Liver (tissue), 9 donors: ENCODE data around the gene WSCD1. TPM values are rescaled to one million over a fixed set of nuclear protein-coding genes. Genes with fewer than 3 reads are reported as not detected.

Experiments used
- DNase-seq: peaks from one replicate; pipeline ENCODE4 v3.0.0-alpha.2; 2017; ENCODE audit warnings: low spot score
- H3K27ac ChIP-seq, 2 donors: one replicate each; pipeline ENCODE4 v1.7.0; 2013; ENCODE audit warnings: inconsistent platforms in 2 of 2, low read length in 2 of 2, control low read depth in 1 of 2, low read depth in 1 of 2, mild to moderate bottlenecking in 1 of 2
- H3K27me3 ChIP-seq, 4 donors: one replicate each; pipeline versions ENCODE4 v1.6.1 to v1.7.0; 2013; ENCODE audit warnings: low read length in 3 of 4, inconsistent platforms in 1 of 4, mild to moderate bottlenecking in 1 of 4, moderate library complexity in 1 of 4; ENCODE audit not compliant: control insufficient read depth in 4 of 4, insufficient read depth in 4 of 4
- H3K36me3 ChIP-seq, 4 donors: one replicate each; pipeline versions ENCODE4 v1.6.1 to v1.7.0; 2013; ENCODE audit warnings: low read length in 3 of 4, mild to moderate bottlenecking in 3 of 4, low read depth in 1 of 4, moderate library complexity in 1 of 4; ENCODE audit not compliant: control insufficient read depth in 4 of 4, insufficient read depth in 3 of 4
- H3K4me1 ChIP-seq, 4 donors: one replicate each; pipeline versions ENCODE4 v1.6.1 to v1.7.0; 2013; ENCODE audit warnings: low read length in 3 of 4, mild to moderate bottlenecking in 3 of 4, moderate library complexity in 1 of 4; ENCODE audit not compliant: control insufficient read depth in 4 of 4, insufficient read depth in 4 of 4
- H3K4me3 ChIP-seq, 3 donors: one replicate each; pipeline versions ENCODE4 v1.6.1 to v1.7.0; 2013; ENCODE audit warnings: low read length in 3 of 3, control low read depth in 1 of 3, low read depth in 1 of 3, mild to moderate bottlenecking in 1 of 3
- H3K9ac ChIP-seq, 2 donors: one replicate each; pipeline ENCODE4 v1.7.0; 2013; ENCODE audit warnings: low read length in 2 of 2, mild to moderate bottlenecking in 2 of 2, moderate library complexity in 2 of 2, control low read depth in 1 of 2, low read depth in 1 of 2
- H3K9me3 ChIP-seq, 4 donors: one replicate each; pipeline versions ENCODE4 v1.6.1 to v1.7.0; 2013; ENCODE audit warnings: low read length in 3 of 4; ENCODE audit not compliant: control insufficient read depth in 4 of 4
- ATF3 ChIP-seq: IDR thresholded peaks from 2 replicates; pipeline ENCODE4 v1.6.1; 2016; ENCODE audit warnings: antibody characterized with exemption
- CTCF ChIP-seq: fragments of 150-350 bp; IDR thresholded peaks from 2 replicates; pipeline ENCODE4 v1.5.1; 2017; ENCODE audit warnings: improper control_type of control experiment, low read depth, low read length; ENCODE audit not compliant: missing input control
- FOXA1 ChIP-seq: IDR thresholded peaks from 2 replicates; pipeline ENCODE4 v1.6.1; 2016; ENCODE audit warnings: antibody characterized with exemption
- GABPA ChIP-seq, 2 donors: IDR thresholded peaks in 1 of 2; conservative IDR thresholded peaks in 1 of 2; 2 replicates each; pipeline ENCODE4 v1.6.1; 2016; ENCODE audit warnings: antibody characterized with exemption in 2 of 2, mild to moderate bottlenecking in 1 of 2, moderate library complexity in 1 of 2
- HNF4A ChIP-seq, 2 donors: conservative IDR thresholded peaks; 2 replicates each; pipeline ENCODE4 v1.6.1; 2016; ENCODE audit warnings: antibody characterized with exemption in 2 of 2, mild to moderate bottlenecking in 2 of 2
- HNF4G ChIP-seq: IDR thresholded peaks from 2 replicates; pipeline ENCODE4 v1.6.1; 2016; ENCODE audit warnings: antibody characterized with exemption
- JUND ChIP-seq, 2 donors: IDR thresholded peaks; 2 replicates each; pipeline ENCODE4 v1.6.1; 2016; ENCODE audit warnings: antibody characterized with exemption in 2 of 2
- MAX ChIP-seq: IDR thresholded peaks from 2 replicates; pipeline ENCODE4 v1.6.1; 2016; ENCODE audit warnings: antibody characterized with exemption
- NR2F2 ChIP-seq: IDR thresholded peaks from 2 replicates; pipeline ENCODE4 v1.6.1; 2016; ENCODE audit warnings: antibody characterized with exemption
- REST ChIP-seq: IDR thresholded peaks from 2 replicates; pipeline ENCODE4 v1.6.1; 2016; ENCODE audit warnings: antibody characterized with exemption, mild to moderate bottlenecking
- RXRA ChIP-seq, 2 donors: IDR thresholded peaks; 2 replicates each; pipeline ENCODE4 v1.6.1; 2017 to 2018; ENCODE audit warnings: antibody characterized with exemption in 2 of 2, mild to moderate bottlenecking in 1 of 2
- TAF1 ChIP-seq: conservative IDR thresholded peaks from 2 replicates; pipeline ENCODE4 v1.6.1; 2016; ENCODE audit warnings: antibody characterized with exemption, mild to moderate bottlenecking
- YY1 ChIP-seq: IDR thresholded peaks from 2 replicates; pipeline ENCODE4 v1.6.1; 2016; ENCODE audit warnings: antibody characterized with exemption, mild to moderate bottlenecking
- ZBTB33 ChIP-seq: IDR thresholded peaks from 2 replicates; pipeline ENCODE4 v1.6.1; 2016; ENCODE audit warnings: antibody characterized with exemption
- WGBS: extraction: QIAGEN DNeasy Blood & Tissue Kit; methylation state at CpG from one replicate; pipeline ENCODE4 v1.1.7; 2013; 5-methylcytosine and 5-hydroxymethylcytosine counted together
- polyA plus RNA-seq, 2 donors: library from polyadenylated mRNA; stranded (reverse) in 1 of 2; unstranded in 1 of 2; fragments of 200-250 nt in 1 of 2; fragments of >200 nt in 1 of 2; fragmentation: Nextera tagmentation in 1 of 2; extraction: Ambion mirVana in 1 of 2; gene quantifications; one replicate each; pipeline versions ENCODE4 v1.2.1 to v1.2.3, GENCODE V29; 2013 to 2015
- total RNA-seq, 2 donors: library from RNA; depleted of rRNA; stranded (reverse); fragments of >200 nt; gene quantifications; one replicate each; pipeline ENCODE4 v1.2.3, GENCODE V29; 2014
- donor health status: healthy.
- donor health status: healthy.
- donor health status: healthy.
- donor health status: healthy.
- donor health status: healthy.

Gene WSCD1
- total and polyA plus RNA-seq, 4 donors: 0.10 to 3.8 (median 1.3) TPM

GRCh38 chr17:6040504-6040903 is 29.7 kb upstream of the WSCD1 start (continued):
- TF ChIP-seq RXRA (IDR thresholded peaks at IDR 0.05) (peak; percentile 12 to 78), JUND (IDR thresholded peaks at IDR 0.05) (no peak), HNF4G (no peak)

- H3K36me3 ChIP-seq: no peaks in the 10 kb centered on the region
- DNase-seq: peak; percentile 39
- no peak overlapping the region for H3K4me3 ChIP-seq
- no peaks in the 10 kb centered on the region for H3K27me3 ChIP-seq
- no peak overlapping the region for H3K9ac ChIP-seq
- TF ChIP-seq HNF4A (conservative IDR thresholded peaks at IDR 0.05): no peak
- no peak for TF ChIP-seq FOXA1
- TF ChIP-seq TAF1: no peak
- no peak for TF ChIP-seq JUND (IDR thresholded peaks at IDR 0.05)
- no peak for TF ChIP-seq NR2F2
- TF ChIP-seq CTCF: no peak
- no peak for TF ChIP-seq ZBTB33
- TF ChIP-seq MAX: no peak
- TF ChIP-seq REST: no peak
- no peak for TF ChIP-seq GABPA (IDR thresholded peaks at IDR 0.05 in 1 of 2, conservative IDR thresholded peaks at IDR 0.05 in 1 of 2)
- peaks cover 3 to 12% (median 8%) of the 10 kb centered on the region in 4 donors for H3K4me1 ChIP-seq
- H3K9me3 ChIP-seq: no peaks in the 10 kb centered on the region
- no peak overlapping the region for H3K27ac ChIP-seq
- WGBS: 76% methylated on average over 13 of the region's 13 CpGs
These were observed 28.9 kb upstream of the WSCD1 start for GRCh38 chr17:6041246-6041645.

- H3K36me3 ChIP-seq: no peaks in the 10 kb centered on the region
- TF ChIP-seq ATF3 (no peak), YY1 (no peak)
- no peak for DNase-seq
These were observed 26.8 kb upstream of the WSCD1 start for GRCh38 chr17:6043405-6043804.

More at GRCh38 chr17:6043405-6043804, 26.8 kb upstream of the WSCD1 start:
- Histone ChIP-seq H3K4me1 (peaks cover 3 to 12% (median 8%) of the 10 kb centered on the region in 4 donors), H3K27ac (no peak overlapping the region), H3K4me3 (no peak overlapping the region), H3K27me3 (no peaks in the 10 kb centered on the region), H3K9ac (no peak overlapping the region), H3K9me3 (no peaks in the 10 kb centered on the region)
- 55% methylated on average over 2 of the region's 2 CpGs for WGBS
